HG03460 (cell line): Measurements from ENCODE around the gene KCND3.

Experiments
- ATAC-seq: cut with Tn5 transposase; IDR thresholded peaks from one replicate; pipeline ENCODE4 v1.9.1; 2021; ENCODE audit not compliant: unreplicated experiment

Gene KCND3

DNA sequence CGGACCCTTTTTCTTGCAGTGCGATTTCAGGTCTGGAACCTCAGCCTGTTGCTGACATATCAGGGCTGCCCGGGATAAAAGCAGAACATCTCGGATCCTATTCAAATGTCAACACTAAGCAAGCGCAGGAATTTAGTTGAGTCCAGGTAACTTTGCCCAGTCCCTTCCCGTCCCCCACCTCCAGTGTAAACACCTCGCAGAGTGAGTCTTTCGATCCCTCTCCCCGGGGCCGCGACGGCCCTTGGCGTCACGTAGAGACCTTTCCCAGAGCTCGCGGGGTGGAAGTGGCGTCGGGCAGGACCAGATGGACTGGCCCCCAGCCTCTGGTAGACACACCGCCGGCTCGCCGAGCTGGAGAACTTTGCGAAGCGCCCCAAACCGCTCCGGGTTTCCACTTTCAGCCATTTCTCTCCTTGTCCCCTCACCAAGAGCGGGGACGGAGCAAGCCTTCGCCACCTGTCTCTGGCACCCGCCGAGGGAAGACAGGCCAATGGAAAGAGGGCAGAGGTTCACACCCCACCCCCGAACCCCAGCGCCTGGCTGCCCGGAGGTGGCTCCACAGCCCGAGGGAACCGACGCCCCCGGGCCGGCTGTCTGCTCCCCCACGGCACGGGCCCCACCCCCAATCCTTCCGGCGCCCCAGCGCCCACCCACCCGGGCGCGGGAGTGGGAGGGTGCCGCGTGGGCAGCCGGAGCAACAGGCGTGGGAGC is 570 bp downstream of the KCND3 start:
- ATAC-seq: no peak

DNA sequence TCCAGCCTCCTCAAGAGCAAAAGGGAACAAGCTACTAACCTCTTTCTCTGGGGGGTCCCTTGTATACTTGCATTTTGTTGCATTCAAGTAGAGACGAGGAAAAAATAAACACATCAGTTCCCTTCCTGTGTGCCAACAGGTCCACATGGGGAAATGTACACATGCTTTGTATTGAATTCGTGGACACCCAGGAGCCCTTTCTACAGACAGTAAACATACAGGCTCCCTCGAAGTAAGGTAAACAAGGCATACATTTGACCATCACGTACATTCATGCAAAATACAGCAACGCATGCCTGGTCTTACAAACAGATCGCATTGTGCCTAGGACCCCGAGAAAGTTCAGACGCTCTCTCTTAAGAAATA is 1.1 kb downstream of the KCND3 start:
- ATAC-seq: no peak

DNA sequence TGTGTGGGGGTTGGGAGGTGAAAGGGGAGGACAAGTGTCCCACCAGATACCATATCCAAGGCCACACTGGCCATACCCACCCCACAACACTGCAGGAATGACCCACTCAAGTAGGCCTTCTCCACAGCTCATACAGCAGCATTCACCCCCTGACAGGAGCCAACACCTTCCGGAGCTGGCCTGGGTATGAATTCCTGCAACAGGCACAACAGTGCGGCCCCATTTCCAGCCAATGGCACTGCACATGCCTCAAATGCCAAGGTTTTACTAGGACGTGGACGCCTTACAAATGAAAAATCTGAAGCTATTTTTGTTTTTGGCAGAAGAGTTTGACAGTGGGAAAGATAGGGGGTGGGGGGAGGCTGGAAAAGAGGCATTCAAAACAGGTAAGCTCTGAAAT is 2.0 kb downstream of the KCND3 start:
- no peak for ATAC-seq

DNA sequence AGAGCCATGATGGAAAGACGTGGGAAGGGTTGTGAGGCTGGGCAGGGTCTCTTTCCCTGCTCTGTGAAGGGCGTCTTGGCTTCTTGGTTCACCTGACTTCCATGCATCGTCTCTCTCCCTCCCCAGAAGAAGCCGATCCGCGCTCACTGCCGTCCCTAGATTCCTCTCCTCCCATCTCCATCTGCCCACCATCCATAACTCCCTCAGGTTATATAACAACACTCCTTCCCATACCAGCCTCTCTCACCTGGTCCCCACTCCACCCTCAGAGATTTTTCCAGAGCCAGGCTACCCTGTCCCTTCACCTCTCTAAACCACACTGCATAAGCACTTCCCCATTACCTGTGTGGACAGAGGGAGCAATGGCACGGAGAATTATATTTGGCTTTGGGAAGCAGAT is 6.0 kb downstream of the KCND3 start:
- no peak for ATAC-seq

DNA sequence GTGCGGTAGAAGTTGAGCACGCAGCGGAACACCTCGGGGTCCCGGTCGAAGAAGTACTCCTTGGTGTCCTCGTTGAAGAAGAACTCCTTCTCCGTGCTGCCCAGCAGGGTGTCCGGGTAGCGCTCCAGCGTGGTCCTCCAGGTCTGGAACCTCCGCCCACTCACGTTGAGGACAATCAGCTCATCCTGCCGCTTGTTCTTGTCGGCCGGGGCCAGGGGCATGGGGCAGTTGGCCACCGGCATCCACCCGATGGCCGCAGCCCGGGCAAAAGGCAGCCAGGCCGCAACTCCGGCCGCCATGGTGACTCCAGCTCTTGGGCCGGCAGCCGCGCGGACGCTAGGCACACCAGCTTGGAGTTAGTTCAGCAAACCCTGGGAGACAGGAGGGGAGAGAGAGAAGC is 7.0 kb downstream of the KCND3 start:
- ATAC-seq: no peak

DNA sequence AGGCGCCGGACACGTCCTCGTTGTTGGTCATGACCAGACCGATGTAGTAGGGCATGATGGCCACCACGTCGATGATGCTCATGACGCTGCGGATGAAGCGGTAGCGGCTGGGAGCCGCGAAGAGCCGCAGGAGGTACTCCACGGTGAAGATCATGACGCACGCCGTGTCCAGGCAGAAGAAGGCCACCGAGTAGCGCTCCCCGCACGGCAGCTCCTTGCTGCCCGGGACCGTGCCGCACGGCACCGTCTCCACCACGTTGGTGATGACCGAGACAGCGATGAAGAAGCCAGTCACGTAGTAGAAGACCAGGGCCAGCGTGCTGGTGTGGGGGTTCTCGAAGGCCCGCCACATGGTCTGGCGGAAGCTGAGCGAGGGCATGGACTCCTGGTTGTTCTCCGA is 7.6 kb downstream of the KCND3 start:
- no peak for ATAC-seq

DNA sequence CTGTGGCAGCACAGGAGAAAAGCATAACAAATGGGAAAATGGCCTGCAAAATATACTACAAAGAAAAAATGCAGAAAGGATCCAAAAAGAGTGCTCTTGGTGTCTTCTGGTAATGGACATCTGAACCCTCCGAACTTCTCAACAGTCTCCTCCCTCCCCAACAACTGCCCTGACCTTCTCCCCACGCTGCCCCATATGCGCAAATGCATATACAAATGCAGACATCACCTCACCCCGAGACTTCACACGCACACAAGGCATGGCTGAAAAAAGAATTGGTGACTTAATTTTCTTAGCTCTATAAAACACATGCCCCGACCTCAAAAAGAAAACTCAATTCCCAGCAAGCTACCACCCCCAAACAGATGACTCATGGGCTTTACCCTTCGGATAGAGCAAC is 8.4 kb downstream of the KCND3 start:
- ATAC-seq: no peak

DNA sequence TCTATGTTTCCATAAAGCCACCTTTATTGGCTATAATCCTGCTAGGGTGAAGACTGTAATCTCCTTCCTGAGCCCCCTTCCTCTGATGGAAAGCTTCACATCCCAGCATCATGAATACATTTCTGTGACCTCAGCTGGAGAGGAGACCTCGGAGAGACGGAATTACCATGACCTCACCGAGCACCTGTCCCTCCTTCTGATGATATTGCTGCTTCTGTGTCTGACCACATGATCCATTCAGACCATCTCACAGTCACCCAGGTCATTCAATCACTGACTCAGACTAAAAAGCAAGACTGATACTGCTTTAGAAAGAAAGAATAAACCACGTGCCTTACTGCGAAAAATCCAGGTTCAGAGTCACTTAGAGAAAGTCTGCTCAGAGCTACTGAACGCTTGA is 8.8 kb downstream of the KCND3 start:
- ATAC-seq: no peak

DNA sequence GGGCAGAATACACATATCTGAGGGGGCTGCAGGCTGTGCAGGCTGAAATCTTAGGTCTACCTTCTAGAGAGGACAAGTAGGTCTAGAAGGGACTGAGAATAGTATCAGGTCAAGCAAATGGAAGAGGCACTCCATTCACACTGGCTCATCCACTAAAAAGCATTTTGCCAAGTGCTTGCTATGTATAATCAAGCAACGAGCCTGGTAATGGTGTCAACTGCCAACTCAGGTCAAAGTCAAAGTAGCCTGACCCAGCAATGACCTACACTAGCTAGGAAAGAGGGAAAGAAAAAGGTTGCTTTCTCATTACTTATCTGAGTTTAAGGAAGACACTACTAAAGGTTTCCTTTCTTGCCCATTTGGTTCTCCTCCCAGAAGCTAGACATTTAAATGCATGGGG is 10.8 kb downstream of the KCND3 start:
- no peak for ATAC-seq

DNA sequence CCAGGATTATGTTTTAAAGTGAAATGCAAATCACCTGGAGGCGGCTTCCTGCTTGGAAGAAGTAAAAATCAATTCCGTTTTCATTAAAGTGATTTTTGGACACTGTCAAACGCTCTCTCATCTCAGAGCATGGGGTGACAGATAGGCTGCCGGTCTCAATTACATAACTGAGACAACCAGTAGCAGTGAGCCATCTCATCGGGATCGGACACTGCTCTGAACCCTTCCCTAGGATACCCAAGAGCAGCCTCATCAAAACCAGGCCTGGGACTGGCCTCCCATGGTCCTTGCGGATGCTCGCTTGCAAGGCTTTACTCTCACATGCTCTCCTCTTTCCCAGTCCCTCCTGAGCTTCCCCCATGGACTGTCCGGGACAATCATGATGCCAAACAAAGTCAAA is 12.1 kb downstream of the KCND3 start:
- no peak for ATAC-seq

DNA sequence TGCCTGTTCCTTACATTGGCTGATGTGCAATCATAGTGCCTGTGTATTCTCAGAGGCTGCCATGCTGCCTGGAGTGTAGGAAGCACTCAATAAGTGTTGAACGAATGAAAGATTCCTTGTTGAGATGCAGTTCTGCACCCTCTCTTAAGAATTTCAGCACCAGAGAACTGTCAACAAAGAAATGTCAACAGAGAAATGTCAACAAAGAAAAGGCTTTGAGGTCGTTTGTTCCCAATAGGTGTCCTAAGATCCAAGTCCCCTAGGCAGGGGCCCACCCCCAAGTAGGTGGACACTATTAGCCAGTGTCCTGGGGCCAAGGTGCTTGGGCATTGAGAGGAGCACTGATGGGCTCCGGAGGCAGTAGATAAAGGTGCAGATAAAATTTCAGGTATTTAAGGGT is 12.6 kb downstream of the KCND3 start:
- ATAC-seq: no peak

DNA sequence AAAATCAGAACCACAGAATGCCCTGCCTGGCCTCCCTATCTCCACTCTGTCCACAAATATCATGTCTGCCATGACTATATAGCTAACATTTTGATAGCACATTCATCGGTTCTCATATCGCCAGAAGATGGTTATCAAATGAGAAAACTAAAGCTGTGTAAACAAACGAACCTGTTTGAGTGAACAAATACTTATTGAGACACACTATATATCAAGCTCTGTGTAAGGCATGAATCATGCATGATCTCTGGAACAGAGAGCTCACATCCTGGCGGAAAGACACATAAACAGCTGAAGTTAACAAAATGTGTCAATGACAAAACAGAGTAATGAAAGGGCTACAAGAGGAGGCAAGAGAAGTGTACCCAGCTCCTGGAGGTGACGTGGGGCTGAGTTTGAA is 13.1 kb downstream of the KCND3 start:
- ATAC-seq: no peak

DNA sequence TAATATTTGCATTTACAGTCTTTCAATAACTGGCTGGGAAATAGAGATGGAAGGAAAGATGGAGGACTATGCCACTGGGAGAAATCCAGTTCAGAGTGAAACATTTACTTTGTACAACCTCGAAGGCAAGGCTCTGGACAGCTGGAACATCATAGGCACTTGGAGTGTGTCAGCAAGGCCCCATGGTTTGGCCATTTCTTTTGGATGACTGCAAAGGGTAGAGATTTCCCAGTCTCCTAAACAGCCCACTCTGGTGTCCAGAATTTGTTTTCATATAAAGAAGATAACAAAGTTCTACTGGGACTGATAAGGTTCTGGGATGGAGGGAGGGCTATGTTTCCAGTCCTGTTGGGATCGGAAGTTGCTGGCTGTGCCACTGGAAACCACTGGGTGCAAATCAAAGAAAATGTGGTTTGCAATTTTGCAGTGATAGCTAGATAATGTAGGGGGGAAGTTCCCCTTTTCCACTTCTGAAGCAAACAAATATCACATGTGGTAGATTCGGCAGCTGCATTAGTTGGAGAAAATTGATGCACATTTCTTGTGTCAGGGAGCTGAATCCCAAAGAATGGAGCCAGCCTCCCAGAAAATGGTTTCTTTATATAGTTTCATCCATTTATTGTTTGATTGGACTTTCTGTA is 16.2 kb downstream of the KCND3 start:
- ATAC-seq: no peak

DNA sequence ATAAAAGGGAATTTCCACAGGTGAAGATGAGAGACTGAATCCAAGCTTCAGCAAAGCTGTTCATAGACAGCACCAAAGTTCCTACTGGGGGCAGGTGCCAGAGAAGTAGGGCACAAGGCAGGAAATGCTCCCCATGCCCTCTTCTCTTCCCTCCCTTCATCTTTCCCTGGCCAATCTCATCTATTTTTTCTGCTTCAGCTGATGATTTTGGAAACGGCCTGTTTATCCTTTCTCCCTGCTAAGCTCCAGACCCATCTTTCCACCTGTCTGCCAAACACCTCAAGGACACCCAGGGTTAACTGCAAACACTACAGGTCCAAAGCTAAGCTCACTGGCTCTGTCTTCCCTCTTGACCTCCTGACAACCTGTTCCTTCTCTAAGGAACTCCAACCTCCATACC is 18.1 kb downstream of the KCND3 start:
- ATAC-seq: no peak

DNA sequence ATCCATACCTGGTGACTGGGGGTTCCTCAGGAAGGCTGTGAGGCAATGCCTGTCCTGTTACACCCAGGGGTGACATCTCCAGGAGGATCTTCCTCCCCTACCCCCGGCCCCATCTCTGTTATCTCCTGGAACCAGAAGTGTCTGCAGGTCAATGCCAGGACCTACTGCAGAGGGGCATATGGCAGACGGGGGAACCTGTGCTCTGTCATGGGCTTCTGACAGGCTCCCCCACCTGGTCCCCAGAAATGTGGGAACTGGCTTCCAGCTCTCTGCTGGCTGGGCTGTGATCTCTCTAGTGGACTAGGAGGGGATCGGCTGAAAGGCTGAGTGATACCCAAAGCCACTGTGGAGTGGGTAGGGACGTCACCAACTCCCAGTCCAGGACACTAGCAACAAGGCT is 21.0 kb downstream of the KCND3 start:
- ATAC-seq: no peak

DNA sequence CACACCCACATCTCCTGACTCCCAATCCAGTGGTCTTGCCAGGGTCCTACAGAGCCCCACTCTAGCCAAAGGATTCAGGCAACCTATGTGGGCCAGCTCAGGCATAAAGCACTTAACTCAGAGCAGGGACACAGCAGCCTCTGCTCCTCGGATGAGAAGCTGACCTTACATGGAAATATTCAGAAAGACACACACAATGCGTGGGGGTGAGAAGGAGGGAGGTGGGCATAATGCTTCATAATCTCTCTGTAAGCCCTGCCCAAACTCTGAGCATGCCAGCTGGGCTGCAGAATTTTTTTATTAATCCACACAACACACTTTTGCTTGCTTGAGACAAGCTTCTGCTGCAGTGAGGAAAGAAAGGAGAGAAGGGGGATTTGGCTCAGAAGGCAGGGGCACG is 21.6 kb downstream of the KCND3 start:
- no peak for ATAC-seq

DNA sequence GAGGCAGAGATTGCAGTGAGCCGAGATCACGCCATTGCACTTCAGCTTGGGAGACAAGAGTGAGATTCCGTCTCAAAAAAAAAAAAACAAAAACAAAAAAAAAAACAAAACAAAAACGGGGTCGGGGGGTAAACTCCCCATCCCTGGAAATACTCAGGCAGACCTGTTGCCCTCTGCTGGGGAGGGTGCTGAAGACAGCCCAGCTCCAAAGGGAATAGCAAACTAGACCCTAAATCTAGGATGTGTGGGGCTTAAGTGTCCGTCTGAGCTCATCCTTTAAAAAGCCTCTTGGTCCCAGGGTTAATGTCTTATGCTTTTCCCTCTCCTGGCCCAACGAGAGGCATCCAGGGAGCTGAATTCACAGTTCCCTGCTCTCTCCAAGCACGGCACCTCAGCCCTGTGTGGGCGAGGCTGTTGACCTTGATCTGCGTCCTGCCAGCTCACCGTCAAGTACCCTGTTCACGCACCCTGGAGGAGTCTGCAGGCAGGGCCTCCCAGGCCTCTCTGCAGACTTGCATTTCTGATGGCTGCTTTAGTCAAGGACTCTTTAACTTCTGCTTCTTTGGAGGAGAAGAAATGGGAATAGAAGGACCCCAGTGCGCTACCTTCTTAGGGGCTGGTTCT is 22.3 kb downstream of the KCND3 start:
- no peak for ATAC-seq

DNA sequence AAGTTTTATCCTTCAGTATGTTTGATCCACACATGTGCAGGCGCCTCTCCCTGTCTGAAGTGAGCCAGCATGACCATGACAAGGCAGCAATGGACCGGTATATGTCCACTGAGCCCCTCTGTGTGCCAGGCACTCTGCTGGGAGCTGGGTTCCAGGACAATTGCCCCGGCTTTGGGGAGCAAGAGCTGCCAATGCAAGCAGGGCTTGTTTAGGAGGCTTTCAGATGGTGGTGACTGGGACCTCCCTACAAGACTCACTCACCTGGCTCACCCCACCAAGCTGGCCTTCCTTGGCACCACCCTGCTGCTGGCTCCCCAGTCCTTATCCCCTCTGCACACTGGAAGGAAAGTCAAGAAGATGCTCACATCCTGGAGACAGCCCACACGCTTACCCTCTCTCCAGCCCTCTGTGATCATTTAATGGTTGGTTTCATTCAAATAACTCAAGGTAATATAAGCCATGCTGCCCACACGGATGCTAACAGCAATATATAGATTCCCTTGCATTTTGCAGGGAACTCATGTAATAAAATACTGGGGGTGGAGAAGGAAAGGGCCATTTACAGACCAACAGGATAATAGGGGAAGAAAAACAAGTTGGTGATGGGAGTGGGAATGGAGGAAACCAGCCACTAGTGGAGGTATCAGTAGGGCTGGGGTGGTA is 23.6 kb downstream of the KCND3 start:
- no peak for ATAC-seq

DNA sequence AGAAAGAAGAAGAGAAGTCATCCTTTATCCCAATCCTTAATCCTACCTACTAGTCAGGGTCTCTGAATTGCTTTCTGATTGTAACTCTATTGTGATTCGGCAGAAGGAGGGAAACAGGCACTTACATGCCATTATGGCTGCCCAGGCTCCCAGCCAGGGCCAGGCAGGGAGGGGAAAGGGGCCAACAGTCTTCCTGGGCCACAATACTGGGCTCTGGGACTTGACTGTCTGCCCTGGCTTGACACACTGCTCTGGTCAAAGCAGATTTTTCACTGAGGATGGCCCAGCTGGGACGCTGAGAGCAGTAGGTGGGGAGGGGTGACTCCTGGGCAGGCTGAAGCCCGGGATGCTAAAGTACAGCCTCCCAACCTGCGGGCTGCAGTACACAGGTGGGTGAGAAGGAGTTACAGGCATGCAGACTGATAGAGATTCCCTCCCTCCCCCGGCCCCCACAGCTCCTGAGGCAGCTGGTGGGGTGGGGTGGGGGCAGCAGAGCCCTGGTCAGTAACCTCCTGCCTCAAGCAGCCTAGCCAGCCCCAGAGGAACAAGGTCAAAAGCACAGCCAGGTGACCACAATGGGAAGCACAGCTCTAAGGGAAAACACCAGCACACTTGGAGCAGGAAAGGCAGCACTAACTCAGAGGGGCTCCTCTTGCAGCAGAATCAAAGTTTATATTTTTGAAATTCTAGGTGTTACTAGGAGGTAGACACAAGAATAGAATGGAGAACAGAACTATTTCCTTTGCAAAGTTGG is 25.3 kb downstream of the KCND3 start:
- ATAC-seq: no peak

DNA sequence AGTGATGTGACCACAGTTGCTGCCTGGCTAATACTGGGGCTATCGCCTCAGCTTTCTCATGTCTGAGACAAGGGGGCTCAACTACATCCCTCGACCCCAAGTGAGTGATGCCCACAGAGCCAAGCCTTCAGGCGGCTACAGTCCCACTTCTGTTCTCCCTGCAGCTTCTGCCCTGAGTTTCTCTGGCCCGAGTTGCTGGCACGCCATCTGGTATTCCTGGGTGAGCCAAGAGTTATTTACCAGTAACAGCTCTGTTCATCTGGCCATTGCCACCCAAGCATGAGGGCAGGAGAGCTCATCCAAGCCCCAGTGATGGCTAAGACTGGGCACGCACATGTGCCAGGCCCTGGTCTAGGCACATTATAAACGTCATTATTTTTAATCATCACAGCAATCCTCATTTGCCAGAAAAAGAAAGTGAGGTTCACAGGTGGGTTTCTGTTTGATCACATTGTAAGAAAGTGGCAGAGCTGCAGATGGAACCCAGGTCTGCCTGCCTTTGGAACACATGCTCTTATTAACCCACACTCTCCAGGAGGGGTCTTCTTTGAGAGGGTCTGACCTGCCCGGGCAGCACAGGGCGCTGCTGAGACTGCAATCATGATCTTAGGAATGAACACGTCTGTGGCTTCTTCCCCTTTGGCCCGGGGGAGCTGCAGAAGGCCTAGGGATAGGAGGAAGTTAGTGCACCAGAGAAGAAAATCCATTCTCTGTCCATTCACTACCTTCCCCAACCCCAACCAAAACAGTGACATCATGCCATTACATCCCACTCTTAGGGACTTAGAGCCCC is 27.5 kb downstream of the KCND3 start:
- ATAC-seq: no peak

DNA sequence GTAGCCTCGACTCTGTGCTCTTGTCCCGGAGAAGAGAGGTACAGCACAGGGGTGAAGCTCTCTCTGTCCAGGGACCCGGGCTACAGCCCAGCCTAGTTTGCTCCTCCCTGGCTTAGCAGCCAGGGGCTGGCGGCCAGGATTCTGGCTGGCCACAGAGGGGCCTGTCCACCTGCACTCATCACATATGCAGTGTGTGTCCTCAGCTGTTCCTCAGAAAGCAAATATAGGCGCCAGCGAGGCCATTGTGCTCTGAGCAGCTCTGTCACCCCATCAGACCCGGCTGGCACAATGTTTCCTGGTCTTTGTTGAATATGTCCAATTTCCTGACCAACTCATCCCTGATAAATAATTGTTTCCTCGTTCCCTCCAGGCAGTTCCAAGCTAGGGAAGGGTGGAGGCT is 28.5 kb downstream of the KCND3 start:
- ATAC-seq: no peak
